ENCODE data around the gene MTSS2. TPM values are rescaled to one million over a fixed set of nuclear protein-coding genes. Genes with fewer than 3 reads are reported as not detected.

MTSS2 gene
- total RNA-seq, 4 donors from 2014 or later, result 3.4 to 31.1 (median 8.5) TPM

DNA sequence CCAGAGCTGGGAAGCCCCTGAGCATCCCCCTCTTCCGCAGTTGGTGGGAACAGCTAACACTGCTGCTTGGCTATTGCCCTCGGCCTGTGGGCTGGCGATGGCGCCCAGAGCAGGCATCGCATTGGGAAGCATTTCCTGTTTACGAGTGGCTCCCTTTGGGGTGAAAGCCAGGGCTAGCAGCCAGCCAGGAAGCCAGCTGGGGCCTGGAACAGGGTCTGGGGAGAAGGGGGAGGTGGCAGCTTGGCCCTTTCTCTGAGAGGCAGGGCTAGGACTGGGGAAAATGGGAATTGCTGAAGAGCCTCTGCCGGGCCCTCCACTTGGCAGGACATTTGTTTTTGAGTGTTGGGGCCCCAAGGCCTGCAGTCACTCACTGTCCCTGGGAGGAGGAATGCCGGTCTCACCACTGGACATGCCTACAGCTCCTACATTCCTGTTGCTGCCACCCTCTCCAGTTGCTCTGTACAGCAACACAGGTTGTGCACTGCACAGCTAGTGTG is 2.4 kb upstream of the MTSS2 start:
- no peak for TF ChIP-seq CTCF (IDR thresholded peaks at IDR 0.05; ENCODE audit: low read depth)

- TF ChIP-seq CTCF (IDR thresholded peaks at IDR 0.05; ENCODE audit: low read depth), result no peak
These were observed 1.9 kb upstream of the MTSS2 start for GRCh38 chr16:70687671-70688245.

- TF ChIP-seq CTCF (IDR thresholded peaks at IDR 0.05; ENCODE audit: low read depth), result no peak
These were observed 1.3 kb upstream of the MTSS2 start for GRCh38 chr16:70687102-70687511.

DNA sequence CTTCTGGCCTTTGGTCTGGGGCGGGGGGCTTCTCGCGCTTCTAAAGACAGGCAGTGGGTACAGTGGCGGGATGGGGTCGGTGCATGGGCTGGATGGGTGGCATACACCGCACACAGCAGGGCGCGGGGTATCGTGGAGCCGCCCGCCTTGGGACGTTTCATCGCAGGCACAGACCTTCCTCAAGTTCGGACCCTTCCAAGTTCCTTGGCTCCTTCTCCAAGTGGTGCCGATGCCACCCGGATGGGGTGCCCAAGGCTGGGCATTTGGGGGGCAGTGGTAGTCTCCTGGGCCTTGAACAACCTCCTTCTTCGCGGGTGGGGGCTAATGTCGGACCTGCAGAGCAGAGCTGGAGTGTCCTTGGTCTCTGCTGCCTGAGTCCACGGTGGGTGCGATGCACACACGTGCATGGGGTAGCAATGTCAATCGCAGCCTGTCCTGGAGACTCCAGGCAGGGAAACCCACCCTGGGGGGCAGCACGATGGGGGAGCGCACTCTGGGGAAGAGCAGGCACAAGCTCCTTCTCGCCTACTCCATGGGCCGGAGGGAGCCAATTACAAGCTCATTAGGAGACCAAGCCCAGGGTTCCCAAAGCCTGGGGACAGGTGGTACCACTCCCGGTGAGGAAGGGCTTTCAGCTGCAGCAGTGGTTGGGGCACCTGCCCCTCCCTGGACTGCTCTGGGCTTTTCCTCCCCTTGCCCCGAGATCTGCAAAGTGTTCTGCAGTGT is 686 bp upstream of the MTSS2 start:
- no peak for TF ChIP-seq CTCF (IDR thresholded peaks at IDR 0.05; ENCODE audit: low read depth)

DNA sequence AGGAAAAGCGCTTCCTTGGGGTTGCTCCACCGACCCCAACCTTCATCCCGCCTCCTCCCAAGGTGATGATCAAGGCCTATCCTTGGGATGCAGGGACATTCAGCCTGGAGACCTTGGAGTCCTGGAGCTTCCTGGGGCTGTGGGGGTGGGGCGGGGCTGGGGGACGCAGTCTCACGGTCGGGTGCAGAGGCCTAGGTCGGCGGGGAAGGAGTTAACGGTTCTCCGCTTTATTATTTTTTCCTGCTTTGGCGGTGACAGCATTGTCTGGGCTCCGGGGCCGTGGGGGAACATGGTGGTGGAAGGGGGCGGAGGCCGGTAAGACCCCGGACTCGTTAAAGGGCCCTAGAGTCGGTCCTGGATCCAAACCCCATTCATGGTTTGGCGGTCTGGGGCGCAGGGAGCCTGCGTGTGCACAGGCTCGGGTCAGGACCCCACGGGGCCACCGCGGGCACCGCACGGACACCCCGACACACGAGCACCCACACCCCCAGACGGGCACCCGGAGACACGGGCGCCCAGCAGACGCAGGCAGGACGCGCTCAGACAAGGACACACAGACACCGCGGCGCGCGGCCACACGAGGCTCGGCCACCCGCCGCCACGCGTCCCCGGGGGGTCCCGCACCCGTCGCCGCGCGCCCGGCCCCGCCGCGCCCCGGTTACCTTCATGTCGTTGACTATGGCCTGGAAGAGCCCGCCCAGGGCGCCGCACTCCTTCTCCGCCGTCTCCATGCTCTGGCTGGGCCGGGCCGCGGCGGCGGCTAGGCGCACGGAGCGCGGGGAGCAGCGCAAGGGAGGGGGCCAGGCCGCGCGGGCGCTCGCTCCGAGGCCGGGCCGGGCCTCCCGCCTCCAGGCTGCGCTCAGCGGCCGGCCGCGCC is 554 bp downstream of the MTSS2 start:
- TF ChIP-seq CTCF (IDR thresholded peaks at IDR 0.05; ENCODE audit: low read depth), result no peak

- TF ChIP-seq CTCF (IDR thresholded peaks at IDR 0.05; ENCODE audit: low read depth), result no peak
These were observed 1.4 kb downstream of the MTSS2 start for GRCh38 chr16:70684146-70685060.
